Vagina (tissue), 2 donors: ENCODE data around the gene OR56A5.

Experiments
- POLR2AphosphoS5 ChIP-seq, 2 donors: sonication (generic); formaldehyde crosslinking; IDR thresholded peaks; one replicate each; pipeline ENCODE4 v1.9.0; 2017; ENCODE audit warnings: antibody characterized with exemption in 2 of 2, mild to moderate bottlenecking in 2 of 2, low read depth in 1 of 2; ENCODE audit not compliant: insufficient read depth in 1 of 2
- TF ChIP-seq, protein P1 (sequence below), 3 experiments: fragments of 450-650 bp in 2 of 3; fragments of 200-600 bp in 1 of 3; sonication (generic) in 1 of 3; IDR thresholded peaks; one replicate each; pipeline ENCODE4 v1.5.1; 2017 to 2019; ENCODE audit warnings: antibody characterized with exemption in 3 of 3, mild to moderate bottlenecking in 2 of 3, moderate library complexity in 2 of 3

DNA sequence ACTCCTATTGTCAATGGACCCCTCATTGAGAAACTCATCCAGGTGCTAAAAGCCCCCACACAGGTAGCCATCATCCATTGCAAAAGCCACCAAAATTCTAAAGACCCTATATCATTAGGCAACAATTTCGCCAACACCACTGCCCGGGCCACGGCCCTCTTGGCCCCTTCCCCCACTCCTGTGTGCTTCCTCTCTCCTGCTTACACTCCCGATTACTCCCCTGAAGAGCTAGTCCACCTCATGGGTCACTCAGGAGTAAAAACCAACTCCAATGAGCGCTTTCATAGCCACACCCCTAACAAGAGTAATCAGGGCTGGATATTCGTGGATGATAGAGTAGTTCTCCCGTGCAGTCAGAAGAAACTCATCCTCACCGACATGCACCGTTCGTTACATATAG is 35.2 kb downstream of the OR56A5 start:
- TF ChIP-seq, protein P1, sequence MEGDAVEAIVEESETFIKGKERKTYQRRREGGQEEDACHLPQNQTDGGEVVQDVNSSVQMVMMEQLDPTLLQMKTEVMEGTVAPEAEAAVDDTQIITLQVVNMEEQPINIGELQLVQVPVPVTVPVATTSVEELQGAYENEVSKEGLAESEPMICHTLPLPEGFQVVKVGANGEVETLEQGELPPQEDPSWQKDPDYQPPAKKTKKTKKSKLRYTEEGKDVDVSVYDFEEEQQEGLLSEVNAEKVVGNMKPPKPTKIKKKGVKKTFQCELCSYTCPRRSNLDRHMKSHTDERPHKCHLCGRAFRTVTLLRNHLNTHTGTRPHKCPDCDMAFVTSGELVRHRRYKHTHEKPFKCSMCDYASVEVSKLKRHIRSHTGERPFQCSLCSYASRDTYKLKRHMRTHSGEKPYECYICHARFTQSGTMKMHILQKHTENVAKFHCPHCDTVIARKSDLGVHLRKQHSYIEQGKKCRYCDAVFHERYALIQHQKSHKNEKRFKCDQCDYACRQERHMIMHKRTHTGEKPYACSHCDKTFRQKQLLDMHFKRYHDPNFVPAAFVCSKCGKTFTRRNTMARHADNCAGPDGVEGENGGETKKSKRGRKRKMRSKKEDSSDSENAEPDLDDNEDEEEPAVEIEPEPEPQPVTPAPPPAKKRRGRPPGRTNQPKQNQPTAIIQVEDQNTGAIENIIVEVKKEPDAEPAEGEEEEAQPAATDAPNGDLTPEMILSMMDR (IDR thresholded peaks at IDR 0.05): no peak
- no peak for TF ChIP-seq POLR2AphosphoS5 (IDR thresholded peaks at IDR 0.05; ENCODE audit: insufficient read depth in 1 of 2, low read depth in 1 of 2)
